ENCODE data around the gene ROR2.

ROR2 gene

GRCh38 chr9:91900797-91901177 lies 49.2 kb downstream of the ROR2 start:
- TF ChIP-seq FOXP2 (optimal IDR thresholded peaks at IDR 0.05; ENCODE audit: borderline replicate concordance, extremely low read depth, extremely low read length, insufficient read depth) (no peak), TAF1 (IDR thresholded peaks at IDR 0.05; ENCODE audit: borderline replicate concordance, insufficient read depth, low read length) (no peak), POLR2AphosphoS5 (IDR thresholded peaks at IDR 0.05; ENCODE audit: low read depth, low read length) (no peak), SIN3A (IDR thresholded peaks at IDR 0.05; ENCODE audit: borderline replicate concordance, insufficient read depth, low read length) (no peak)
- TF ChIP-seq, protein P1, sequence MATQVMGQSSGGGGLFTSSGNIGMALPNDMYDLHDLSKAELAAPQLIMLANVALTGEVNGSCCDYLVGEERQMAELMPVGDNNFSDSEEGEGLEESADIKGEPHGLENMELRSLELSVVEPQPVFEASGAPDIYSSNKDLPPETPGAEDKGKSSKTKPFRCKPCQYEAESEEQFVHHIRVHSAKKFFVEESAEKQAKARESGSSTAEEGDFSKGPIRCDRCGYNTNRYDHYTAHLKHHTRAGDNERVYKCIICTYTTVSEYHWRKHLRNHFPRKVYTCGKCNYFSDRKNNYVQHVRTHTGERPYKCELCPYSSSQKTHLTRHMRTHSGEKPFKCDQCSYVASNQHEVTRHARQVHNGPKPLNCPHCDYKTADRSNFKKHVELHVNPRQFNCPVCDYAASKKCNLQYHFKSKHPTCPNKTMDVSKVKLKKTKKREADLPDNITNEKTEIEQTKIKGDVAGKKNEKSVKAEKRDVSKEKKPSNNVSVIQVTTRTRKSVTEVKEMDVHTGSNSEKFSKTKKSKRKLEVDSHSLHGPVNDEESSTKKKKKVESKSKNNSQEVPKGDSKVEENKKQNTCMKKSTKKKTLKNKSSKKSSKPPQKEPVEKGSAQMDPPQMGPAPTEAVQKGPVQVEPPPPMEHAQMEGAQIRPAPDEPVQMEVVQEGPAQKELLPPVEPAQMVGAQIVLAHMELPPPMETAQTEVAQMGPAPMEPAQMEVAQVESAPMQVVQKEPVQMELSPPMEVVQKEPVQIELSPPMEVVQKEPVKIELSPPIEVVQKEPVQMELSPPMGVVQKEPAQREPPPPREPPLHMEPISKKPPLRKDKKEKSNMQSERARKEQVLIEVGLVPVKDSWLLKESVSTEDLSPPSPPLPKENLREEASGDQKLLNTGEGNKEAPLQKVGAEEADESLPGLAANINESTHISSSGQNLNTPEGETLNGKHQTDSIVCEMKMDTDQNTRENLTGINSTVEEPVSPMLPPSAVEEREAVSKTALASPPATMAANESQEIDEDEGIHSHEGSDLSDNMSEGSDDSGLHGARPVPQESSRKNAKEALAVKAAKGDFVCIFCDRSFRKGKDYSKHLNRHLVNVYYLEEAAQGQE (IDR thresholded peaks at IDR 0.05; ENCODE audit: insufficient read depth in 1 of 2, low read depth in 2 of 2, low read length in 2 of 2) = no peak

- TF ChIP-seq FOXP2 (optimal IDR thresholded peaks at IDR 0.05; ENCODE audit: borderline replicate concordance, extremely low read depth, extremely low read length, insufficient read depth) (no peak), POLR2AphosphoS5 (IDR thresholded peaks at IDR 0.05; ENCODE audit: low read depth, low read length) (no peak), TAF1 (IDR thresholded peaks at IDR 0.05; ENCODE audit: borderline replicate concordance, insufficient read depth, low read length) (no peak), SIN3A (IDR thresholded peaks at IDR 0.05; ENCODE audit: borderline replicate concordance, insufficient read depth, low read length) (no peak)
- TF ChIP-seq, protein P1 (IDR thresholded peaks at IDR 0.05; ENCODE audit: insufficient read depth in 1 of 2, low read depth in 2 of 2, low read length in 2 of 2) = no peak
Measured at GRCh38 chr9:91900055-91900796, 49.8 kb downstream of the ROR2 start.

GRCh38 chr9:91899594-91899993 lies 50.4 kb downstream of the ROR2 start:
- no peak for TF ChIP-seq POLR2AphosphoS5 (IDR thresholded peaks at IDR 0.05; ENCODE audit: low read depth, low read length)

DNA sequence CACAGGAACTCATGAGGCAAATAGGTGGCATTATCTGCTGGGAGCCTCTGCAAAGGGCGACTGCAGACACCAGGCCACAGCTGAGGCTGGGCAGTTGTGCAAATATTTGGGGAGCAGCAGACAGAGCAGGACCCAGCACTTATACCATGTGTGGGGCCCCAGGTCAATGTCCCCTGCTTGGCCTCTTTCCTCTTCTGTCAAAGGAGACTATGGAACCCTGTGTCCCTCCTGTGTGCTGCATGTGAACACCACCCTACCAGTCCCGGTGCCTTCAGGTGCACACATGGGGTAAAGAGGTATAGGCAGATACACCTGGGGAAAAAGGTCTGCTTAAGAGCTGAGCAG lies 50.8 kb downstream of the ROR2 start:
- TF ChIP-seq FOXP2 (optimal IDR thresholded peaks at IDR 0.05; ENCODE audit: borderline replicate concordance, extremely low read depth, extremely low read length, insufficient read depth) = no peak
- no peak for TF ChIP-seq TAF1 (IDR thresholded peaks at IDR 0.05; ENCODE audit: borderline replicate concordance, insufficient read depth, low read length)
- TF ChIP-seq, protein P1 (IDR thresholded peaks at IDR 0.05; ENCODE audit: insufficient read depth in 1 of 2, low read depth in 2 of 2, low read length in 2 of 2) = no peak
- no peak for TF ChIP-seq POLR2AphosphoS5 (IDR thresholded peaks at IDR 0.05; ENCODE audit: low read depth, low read length)
- no peak for TF ChIP-seq SIN3A (IDR thresholded peaks at IDR 0.05; ENCODE audit: borderline replicate concordance, insufficient read depth, low read length)

GRCh38 chr9:91898451-91899218 lies 51.4 kb downstream of the ROR2 start:
- no peak for TF ChIP-seq SIN3A (IDR thresholded peaks at IDR 0.05; ENCODE audit: borderline replicate concordance, insufficient read depth, low read length)
- no peak for TF ChIP-seq FOXP2 (optimal IDR thresholded peaks at IDR 0.05; ENCODE audit: borderline replicate concordance, extremely low read depth, extremely low read length, insufficient read depth)
- TF ChIP-seq TAF1 (IDR thresholded peaks at IDR 0.05; ENCODE audit: borderline replicate concordance, insufficient read depth, low read length) = no peak
- TF ChIP-seq, protein P1 (IDR thresholded peaks at IDR 0.05; ENCODE audit: insufficient read depth in 1 of 2, low read depth in 2 of 2, low read length in 2 of 2) = no peak
- TF ChIP-seq POLR2AphosphoS5 (IDR thresholded peaks at IDR 0.05; ENCODE audit: low read depth, low read length) = no peak
